ENCODE measurements around the gene OR2L8. TPM values are rescaled to one million over a fixed set of nuclear protein-coding genes. Genes with fewer than 3 reads are reported as not detected.

The OR2L8 gene
- 0.34 TPM in 1 of 2 replicates, not detected in the other for total RNA-seq

GRCh38 chr1:247948558-247948957, at the start of gene OR2L8:
Gene OR2L8 (plus strand): TSS chr1:247948858. CDS start chr1:247948858, 0 bp downstream.
- intact Hi-C loops (cut with micrococcal nuclease) = no loop called here

GRCh38 chr1:247904122-247904521, 44.5 kb upstream of the OR2L8 start:
- intact Hi-C loops (cut with micrococcal nuclease) = no loop called here

- intact Hi-C loops (cut with micrococcal nuclease) = no loop called here
These were observed 43.5 kb upstream of the OR2L8 start for GRCh38 chr1:247905181-247905580.

- intact Hi-C loops (cut with micrococcal nuclease) = loop anchor here (1.0 to 2.0 kb wide), 3 partner anchors 31 to 516 kb away; no protein-coding TSS in a partner anchor
These were observed 42.7 kb upstream of the OR2L8 start for GRCh38 chr1:247905910-247906503.

- intact Hi-C loops (cut with micrococcal nuclease) = loop anchor here (1.0 to 2.0 kb wide), 3 partner anchors 31 to 516 kb away; no protein-coding TSS in a partner anchor
These were observed 42.1 kb upstream of the OR2L8 start for GRCh38 chr1:247906504-247907047.

- intact Hi-C loops (cut with micrococcal nuclease) = no loop called here
These were observed 39.9 kb upstream of the OR2L8 start for GRCh38 chr1:247908766-247909165.

GRCh38 chr1:247913786-247914185, 34.9 kb upstream of the OR2L8 start:
- intact Hi-C loops (cut with micrococcal nuclease) = no loop called here

GRCh38 chr1:247914941-247915662, 33.6 kb upstream of the OR2L8 start:
- intact Hi-C loops (cut with micrococcal nuclease) = no loop called here

- intact Hi-C loops (cut with micrococcal nuclease) = no loop called here
These were observed 28.7 kb upstream of the OR2L8 start, which contains the start of gene OR2T8 for GRCh38 chr1:247919952-247920351. Gene OR2T8 (plus strand): TSS chr1:247920252. CDS start chr1:247921018, 766 bp downstream.

GRCh38 chr1:247923941-247924340, 24.7 kb upstream of the OR2L8 start:
- intact Hi-C loops (cut with micrococcal nuclease) = no loop called here

- intact Hi-C loops (cut with micrococcal nuclease) = no loop called here
These were observed 23.8 kb upstream of the OR2L8 start, which contains the start of gene OR2AJ1 for GRCh38 chr1:247924868-247925267. Gene OR2AJ1 (plus strand): TSS chr1:247924889. CDS start chr1:247933769, 8,880 bp downstream.

- intact Hi-C loops (cut with micrococcal nuclease) = loop anchor here (10.0 kb wide), 1 partner anchor 999 kb away; the partner anchor contains the start of gene AHCTF1
These were observed 14.7 kb upstream of the OR2L8 start for GRCh38 chr1:247933989-247934388.

GRCh38 chr1:247935781-247936180, 12.9 kb upstream of the OR2L8 start:
- intact Hi-C loops (cut with micrococcal nuclease) = loop anchor here (2.0 to 10.0 kb wide), 5 partner anchors 79 to 1369 kb away; partner anchors contain the start of genes AHCTF1, CNST, TFB2M and TRIM58

- intact Hi-C loops (cut with micrococcal nuclease) = loop anchor here (2.0 to 10.0 kb wide), 5 partner anchors 80 to 1370 kb away; partner anchors contain the start of genes AHCTF1, CNST, TFB2M and TRIM58
These were observed 12.2 kb upstream of the OR2L8 start for GRCh38 chr1:247936415-247936814.

GRCh38 chr1:247936965-247937734, 11.5 kb upstream of the OR2L8 start:
- intact Hi-C loops (cut with micrococcal nuclease) = loop anchor here (1.0 to 10.0 kb wide), 9 partner anchors 31 to 1370 kb away; partner anchors contain the start of genes AHCTF1, CNST, TFB2M and TRIM58

GRCh38 chr1:247942624-247943023, 6.0 kb upstream of the OR2L8 start:
- intact Hi-C loops (cut with micrococcal nuclease) = no loop called here

- intact Hi-C loops (cut with micrococcal nuclease) = no loop called here
These were observed 4.8 kb downstream of the OR2L8 start for GRCh38 chr1:247953408-247953807.

GRCh38 chr1:247961791-247962190, 13.1 kb downstream of the OR2L8 start:
- intact Hi-C loops (cut with micrococcal nuclease) = no loop called here

- intact Hi-C loops (cut with micrococcal nuclease) = no loop called here
These were observed 14.4 kb downstream of the OR2L8 start for GRCh38 chr1:247962911-247963588.

GRCh38 chr1:247964933-247965332, 16.3 kb downstream of the OR2L8 start, which contains the start of gene OR2AK2:
Gene OR2AK2 (plus strand): TSS chr1:247965233. CDS start chr1:247965377, 144 bp downstream.
- intact Hi-C loops (cut with micrococcal nuclease) = no loop called here
